Central memory CD4-positive, alpha-beta T cell (primary cell): ENCODE data around the gene MTX2.
"Not testable (repeated sequence)": the region's sequence is repeated elsewhere in the genome, so short reads cannot be mapped to it uniquely, and the experiment has no call there.

Experiments
- DNase-seq: peaks from one replicate; pipeline ENCODE4 v3.0.0; 2022

The MTX2 gene

GRCh38 chr2:176291335-176291734 is 22.1 kb downstream of the MTX2 start:
- DNase-seq: no peak

GRCh38 chr2:176291809-176292283 is 22.6 kb downstream of the MTX2 start:
- DNase-seq: no peak

GRCh38 chr2:176292608-176293007 is 23.4 kb downstream of the MTX2 start:
- no peak for DNase-seq

- no peak for DNase-seq
These were observed 24.1 kb downstream of the MTX2 start for GRCh38 chr2:176293334-176293733.

GRCh38 chr2:176297067-176297466 is 27.8 kb downstream of the MTX2 start:
- no peak for DNase-seq

- DNase-seq: no peak
These were observed 28.5 kb downstream of the MTX2 start for GRCh38 chr2:176297737-176298136.

GRCh38 chr2:176306020-176306419 is 36.8 kb downstream of the MTX2 start:
- not testable (repeated sequence) for DNase-seq

- no peak for DNase-seq
These were observed 48.0 kb downstream of the MTX2 start for GRCh38 chr2:176317199-176317598.

GRCh38 chr2:176317623-176318065 is 48.4 kb downstream of the MTX2 start:
- DNase-seq: no peak

- no peak for DNase-seq
These were observed 52.7 kb downstream of the MTX2 start for GRCh38 chr2:176321916-176322315.

GRCh38 chr2:176324862-176325261 is 55.6 kb downstream of the MTX2 start:
- DNase-seq: no peak

- no peak for DNase-seq
These were observed 56.5 kb downstream of the MTX2 start for GRCh38 chr2:176325732-176326131.

GRCh38 chr2:176328149-176328548 is 58.9 kb downstream of the MTX2 start:
- DNase-seq: no peak

GRCh38 chr2:176330612-176331011 is 61.4 kb downstream of the MTX2 start:
- DNase-seq: no peak

- DNase-seq: no peak
These were observed 62.4 kb downstream of the MTX2 start for GRCh38 chr2:176331646-176332045.

GRCh38 chr2:176334729-176335128 is 65.5 kb downstream of the MTX2 start:
- DNase-seq: no peak

- no peak for DNase-seq
These were observed 69.2 kb downstream of the MTX2 start for GRCh38 chr2:176338395-176338794.

- DNase-seq: no peak
These were observed 70.0 kb downstream of the MTX2 start for GRCh38 chr2:176339208-176339607.

GRCh38 chr2:176356251-176356650 is 87.0 kb downstream of the MTX2 start:
- no peak for DNase-seq

- DNase-seq: no peak
These were observed 95.2 kb downstream of the MTX2 start for GRCh38 chr2:176364273-176364977.

GRCh38 chr2:176368349-176368748 is 99.1 kb downstream of the MTX2 start:
- DNase-seq: no peak

GRCh38 chr2:176370467-176371171 is 101.4 kb downstream of the MTX2 start:
- no peak for DNase-seq

GRCh38 chr2:176373155-176373554 is 103.9 kb downstream of the MTX2 start:
- not testable (repeated sequence) for DNase-seq

- DNase-seq: no peak
These were observed 109.1 kb downstream of the MTX2 start for GRCh38 chr2:176378323-176378722.
